Right atrium auricular region (tissue), 2 donors: ENCODE measurements around the gene PDAP1. TPM values are rescaled to one million over a fixed set of nuclear protein-coding genes. Genes with fewer than 3 reads are reported as not detected.

Experiments used
- DNase-seq: peaks from one replicate; pipeline ENCODE4 v3.0.0-alpha.2; 2019; ENCODE audit warnings: low spot score
- H3K27ac ChIP-seq, 2 donors: fragments of 200-600 bp; sonication (generic); 1 replicate in 1 of 2; 2 replicates in 1 of 2; pipeline ENCODE4 v1.5.1; 2016 to 2019
- H3K27me3 ChIP-seq, 2 donors: fragments of 200-600 bp; sonication (generic); one replicate each; pipeline versions ENCODE4 v1.5.1 to v1.6.0; 2017 to 2019
- H3K36me3 ChIP-seq: fragments of 200-600 bp; sonication (generic); one replicate; pipeline ENCODE4 v1.5.1; 2016
- H3K4me1 ChIP-seq, 2 donors: fragments of 200-600 bp; sonication (generic); one replicate each; pipeline versions ENCODE4 v1.5.1 to v1.6.0; 2017 to 2019
- H3K4me3 ChIP-seq, 2 donors: fragments of 200-600 bp; sonication (generic); 1 replicate in 1 of 2; 2 replicates in 1 of 2; pipeline ENCODE4 v1.5.1; 2017 to 2019; ENCODE audit warnings: mild to moderate bottlenecking in 1 of 2, moderate library complexity in 1 of 2
- H3K9me3 ChIP-seq, 2 donors: fragments of 200-600 bp; sonication (generic); one replicate each; pipeline ENCODE4 v1.5.1; 2019
- CTCF ChIP-seq, 2 donors: fragments of 200-600 bp; sonication (generic); IDR thresholded peaks; one replicate each; pipeline ENCODE4 v1.5.1; 2019; ENCODE audit warnings: antibody characterized with exemption in 2 of 2
- total RNA-seq, 2 donors: library from RNA; depleted of rRNA; stranded (reverse); fragments of >200 nt; gene quantifications; one replicate each; pipeline ENCODE4 v1.1.0, GENCODE V29; 2016

The PDAP1 gene
- total RNA-seq, 2 donors from 2014 or later, result 70.9 to 93.3 TPM

GRCh38 chr7:99455874-99456273 is 47.5 kb upstream of the PDAP1 start:
- peaks cover 0 to 30% of the 10 kb centered on the region in 2 donors for H3K4me1 ChIP-seq
- no peaks in the 10 kb centered on the region for H3K27me3 ChIP-seq
- H3K9me3 ChIP-seq, result no peaks in the 10 kb centered on the region
- H3K27ac ChIP-seq, result no peak overlapping the region
- no peak for DNase-seq
- H3K36me3 ChIP-seq, result peaks cover 53% of the 10 kb centered on the region
- no peak for TF ChIP-seq CTCF (IDR thresholded peaks at IDR 0.05)
- no peak overlapping the region for H3K4me3 ChIP-seq

GRCh38 chr7:99453105-99453504 is 44.7 kb upstream of the PDAP1 start:
- no peaks in the 10 kb centered on the region for H3K9me3 ChIP-seq
- H3K27ac ChIP-seq, result peak overlapping the region in 1 of 2 donors; percentile 56
- H3K4me3 ChIP-seq, result no peak overlapping the region
- no peak for TF ChIP-seq CTCF (IDR thresholded peaks at IDR 0.05)
- no peaks in the 10 kb centered on the region for H3K27me3 ChIP-seq
- peaks cover 0 to 21% of the 10 kb centered on the region in 2 donors for H3K4me1 ChIP-seq
- DNase-seq, result no peak
- H3K36me3 ChIP-seq, result peaks cover 61% of the 10 kb centered on the region

GRCh38 chr7:99452541-99452940 is 44.1 kb upstream of the PDAP1 start:
- no peaks in the 10 kb centered on the region for H3K9me3 ChIP-seq
- peaks cover 61% of the 10 kb centered on the region for H3K36me3 ChIP-seq
- peak overlapping the region in 1 of 2 donors; percentile 56 for H3K27ac ChIP-seq
- TF ChIP-seq CTCF (IDR thresholded peaks at IDR 0.05), result no peak
- no peaks in the 10 kb centered on the region for H3K27me3 ChIP-seq
- peaks cover 0 to 21% of the 10 kb centered on the region in 2 donors for H3K4me1 ChIP-seq
- no peak overlapping the region for H3K4me3 ChIP-seq
- no peak for DNase-seq

GRCh38 chr7:99451936-99452335 is 43.5 kb upstream of the PDAP1 start:
- TF ChIP-seq CTCF (IDR thresholded peaks at IDR 0.05), result no peak
- no peaks in the 10 kb centered on the region for H3K27me3 ChIP-seq
- H3K27ac ChIP-seq, result peak overlapping the region in 1 of 2 donors; percentile 56
- no peak for DNase-seq
- H3K4me1 ChIP-seq, result peaks cover 0 to 21% of the 10 kb centered on the region in 2 donors
- no peak overlapping the region for H3K4me3 ChIP-seq
- H3K9me3 ChIP-seq, result no peaks in the 10 kb centered on the region
- H3K36me3 ChIP-seq, result peaks cover 61% of the 10 kb centered on the region

DNA sequence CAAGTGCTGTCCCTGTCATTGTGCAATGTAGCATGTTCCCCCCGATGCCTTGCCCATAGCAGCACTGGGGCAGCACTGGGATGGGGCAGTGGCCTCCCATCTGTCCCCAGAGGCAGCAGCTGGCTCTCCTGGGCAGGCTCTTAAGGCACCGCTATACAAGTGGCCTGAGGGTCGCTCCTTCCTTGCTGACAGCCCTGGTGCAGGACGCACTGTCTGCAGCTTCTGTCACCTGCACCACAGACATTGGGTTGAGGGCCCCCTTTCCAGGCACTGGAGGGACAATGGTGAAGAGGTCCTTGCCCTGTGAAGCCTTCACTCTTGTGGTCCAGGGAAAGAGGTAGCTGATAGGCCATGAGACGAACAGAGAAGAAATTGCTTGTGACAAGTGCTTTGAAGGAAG is 40.9 kb upstream of the PDAP1 start:
- no peaks in the 10 kb centered on the region for H3K9me3 ChIP-seq
- no peak for DNase-seq
- no peak overlapping the region for H3K27ac ChIP-seq
- no peak overlapping the region for H3K4me3 ChIP-seq
- no peaks in the 10 kb centered on the region for H3K27me3 ChIP-seq
- H3K36me3 ChIP-seq, result peaks cover 82% of the 10 kb centered on the region
- no peak for TF ChIP-seq CTCF (IDR thresholded peaks at IDR 0.05)
- H3K4me1 ChIP-seq, result peaks cover 0 to 13% of the 10 kb centered on the region in 2 donors

- Histone ChIP-seq H3K27ac (no peak overlapping the region), H3K4me1 (peaks cover 0 to 13% of the 10 kb centered on the region in 2 donors), H3K36me3 (peaks cover 81% of the 10 kb centered on the region), H3K4me3 (no peak overlapping the region), H3K27me3 (no peaks in the 10 kb centered on the region), H3K9me3 (no peaks in the 10 kb centered on the region)
- TF ChIP-seq CTCF (IDR thresholded peaks at IDR 0.05), result no peak
- DNase-seq, result no peak
Observed at GRCh38 chr7:99448855-99449254, 40.5 kb upstream of the PDAP1 start.
